Neuronal stem cell (in vitro differentiated cells): ENCODE data around the gene CRBN.

Source experiments
- DNase-seq: peaks from one replicate; pipeline ENCODE4 v3.0.0-alpha.2; 2013; ENCODE audit warnings: low spot score
- H2AFZ ChIP-seq: one replicate; pipeline ENCODE4 v1.6.1; 2013; ENCODE audit warnings: mild to moderate bottlenecking, low read length, inconsistent platforms
- H2AK5ac ChIP-seq: 2 replicates; pipeline ENCODE4 v1.6.1; 2013; ENCODE audit warnings: low read depth, mild to moderate bottlenecking, inconsistent platforms, low read length, moderate library complexity, mixed read lengths
- H2BK120ac ChIP-seq: 2 replicates; pipeline ENCODE4 v1.6.1; 2013; ENCODE audit warnings: low read depth, mild to moderate bottlenecking, inconsistent platforms, low read length, moderate library complexity, mixed read lengths
- H2BK12ac ChIP-seq: one replicate; pipeline ENCODE4 v1.6.1; 2013; ENCODE audit warnings: low read length, inconsistent platforms
- H2BK15ac ChIP-seq: 2 replicates; pipeline ENCODE4 v1.6.1; 2013; ENCODE audit warnings: mild to moderate bottlenecking, low read length, inconsistent platforms, mixed read lengths
- H2BK5ac ChIP-seq: one replicate; pipeline ENCODE4 v1.6.1; 2013; ENCODE audit warnings: inconsistent platforms, mild to moderate bottlenecking, low read length, moderate library complexity
- H3K14ac ChIP-seq: one replicate; pipeline ENCODE4 v1.6.1; 2013; ENCODE audit warnings: low read length, inconsistent platforms
- H3K18ac ChIP-seq: 2 replicates; pipeline ENCODE4 v1.6.1; 2013; ENCODE audit warnings: low read length, inconsistent platforms
- H3K23ac ChIP-seq: 2 replicates; pipeline ENCODE4 v1.6.1; 2013; ENCODE audit warnings: low read depth, mild to moderate bottlenecking, mixed read lengths, low read length, inconsistent platforms; ENCODE audit not compliant: poor library complexity
- H3K27ac ChIP-seq: replicated peaks from 3 replicates; pipeline ENCODE4 v1.5.1; 2013; ENCODE audit warnings: low read length, inconsistent platforms
- H3K27me3 ChIP-seq, 3 experiments: 2 replicates each; pipeline ENCODE4 v1.6.1; 2013; ENCODE audit warnings: low read length in 3 of 3, mild to moderate bottlenecking in 2 of 3, inconsistent platforms in 1 of 3, low read depth in 1 of 3, mixed read lengths in 1 of 3, moderate library complexity in 1 of 3; ENCODE audit not compliant: control insufficient read depth in 3 of 3, insufficient read depth in 3 of 3
- H3K36me3 ChIP-seq, 2 donors: replicated peaks in 1 of 2; 2 replicates each; pipeline ENCODE4 v1.6.1; 2013; ENCODE audit warnings: low read length in 2 of 2; ENCODE audit not compliant: control insufficient read depth in 2 of 2, insufficient read depth in 2 of 2
- H3K4ac ChIP-seq: 2 replicates; pipeline ENCODE4 v1.6.1; 2013; ENCODE audit warnings: inconsistent platforms, mild to moderate bottlenecking, low read length, moderate library complexity
- H3K4me1 ChIP-seq, 2 donors: 1 replicate in 1 of 2; 2 replicates in 1 of 2; pipeline ENCODE4 v1.6.1; 2013; ENCODE audit warnings: low read length in 2 of 2, low read depth in 1 of 2; ENCODE audit not compliant: control insufficient read depth in 2 of 2, insufficient read depth in 1 of 2
- H3K4me2 ChIP-seq: one replicate; pipeline ENCODE4 v1.6.1; 2013; ENCODE audit warnings: mild to moderate bottlenecking, low read length, inconsistent platforms; ENCODE audit not compliant: insufficient read depth, poor library complexity, severe bottlenecking
- H3K4me3 ChIP-seq, 2 donors: 2 replicates each; pipeline ENCODE4 v1.5.1; 2013; ENCODE audit warnings: low read length in 2 of 2, mild to moderate bottlenecking in 2 of 2, inconsistent platforms in 1 of 2, moderate library complexity in 1 of 2
- H3K79me1 ChIP-seq: one replicate; pipeline ENCODE4 v1.6.1; 2013; ENCODE audit warnings: low read depth, mild to moderate bottlenecking, inconsistent platforms, low read length, moderate library complexity
- H3K9ac ChIP-seq: one replicate; pipeline ENCODE4 v1.6.1; 2013; ENCODE audit warnings: mild to moderate bottlenecking, low read depth, low read length, inconsistent platforms; ENCODE audit not compliant: poor library complexity
- H3K9me3 ChIP-seq, 2 donors: replicated peaks in 1 of 2; 2 replicates each; pipeline versions ENCODE3 to v1.6.1; 2013; ENCODE audit warnings: low read length in 2 of 2, mild to moderate bottlenecking in 2 of 2, inconsistent platforms in 1 of 2, low read depth in 1 of 2, mixed read lengths in 1 of 2, moderate library complexity in 1 of 2; ENCODE audit not compliant: control insufficient read depth in 2 of 2, insufficient read depth in 1 of 2
- H4K8ac ChIP-seq: one replicate; pipeline ENCODE4 v1.6.1; 2013; ENCODE audit warnings: low read depth, mild to moderate bottlenecking, inconsistent platforms, low read length, moderate library complexity
- H4K91ac ChIP-seq: one replicate; pipeline ENCODE4 v1.6.1; 2013; ENCODE audit warnings: low read length, low read depth, mild to moderate bottlenecking, inconsistent platforms; ENCODE audit not compliant: poor library complexity
- WGBS, 2 donors: extraction: QIAGEN DNeasy Blood & Tissue Kit; methylation state at CpG; one replicate each; pipeline ENCODE4 v1.1.7; 2013; ENCODE audit warnings: missing lambda C conversion rate in 2 of 2, mixed read lengths in 1 of 2; ENCODE audit not compliant: insufficient read length in 2 of 2, insufficient replicate concordance in 1 of 2; ENCODE audit errors: extremely low coverage in 2 of 2; 5-methylcytosine and 5-hydroxymethylcytosine counted together

CRBN gene

GRCh38 chr3:3160826-3161225 is 18.7 kb downstream of the CRBN start:
- no peak for DNase-seq
- Histone ChIP-seq H2AK5ac (no peak overlapping the region), H3K79me1 (no peaks in the 10 kb centered on the region), H2AFZ (no peak overlapping the region), H3K4me2 (no peak overlapping the region), H3K27me3 (no peaks in the 10 kb centered on the region), H3K14ac (no peak overlapping the region), H4K91ac (no peak overlapping the region), H2BK5ac (no peak overlapping the region), H3K36me3 (peaks cover 10 to 95% of the 10 kb centered on the region in 2 donors), H2BK15ac (no peak overlapping the region), H3K9me3 (peaks cover 0 to 17% of the 10 kb centered on the region in 2 donors), H3K4me3 (no peak overlapping the region), H4K8ac (no peak overlapping the region), H3K23ac (no peak overlapping the region), H3K4me1 (no peaks in the 10 kb centered on the region), H3K9ac (no peak overlapping the region), H3K4ac (no peak overlapping the region), H2BK120ac (no peak overlapping the region), H3K27ac (no peak overlapping the region), H3K18ac (no peak overlapping the region), H2BK12ac (no peak overlapping the region)
- WGBS, 2 donors: no CpG with 5 or more reads among the region's 2 CpGs

- H2BK5ac ChIP-seq: no peak overlapping the region
- no peak overlapping the region for H2AFZ ChIP-seq
- no peaks in the 10 kb centered on the region for H3K27me3 ChIP-seq
- H3K27ac ChIP-seq: no peak overlapping the region
- H2BK12ac ChIP-seq: no peak overlapping the region
- no peak overlapping the region for H3K18ac ChIP-seq
- H3K9me3 ChIP-seq: no peaks in the 10 kb centered on the region
- H3K9ac ChIP-seq: no peak overlapping the region
- no peak overlapping the region for H3K23ac ChIP-seq
- no peak overlapping the region for H3K4ac ChIP-seq
- H2BK120ac ChIP-seq: no peak overlapping the region
- WGBS, 2 donors: no CpG with 5 or more reads among the region's 8 CpGs
- H3K14ac ChIP-seq: no peak overlapping the region
- H2AK5ac ChIP-seq: no peak overlapping the region
- no peak overlapping the region for H3K4me3 ChIP-seq
- H4K8ac ChIP-seq: no peak overlapping the region
- no peak for DNase-seq
- no peak overlapping the region for H2BK15ac ChIP-seq
- no peak overlapping the region for H4K91ac ChIP-seq
- H3K4me2 ChIP-seq: no peak overlapping the region
- no peaks in the 10 kb centered on the region for H3K79me1 ChIP-seq
- H3K36me3 ChIP-seq: peaks cover 4 to 95% of the 10 kb centered on the region in 2 donors
- no peaks in the 10 kb centered on the region for H3K4me1 ChIP-seq
Observed at GRCh38 chr3:3157484-3157883, 22.0 kb downstream of the CRBN start.

GRCh38 chr3:3154879-3155610 is 24.4 kb downstream of the CRBN start:
- H4K91ac ChIP-seq: no peak overlapping the region
- H4K8ac ChIP-seq: no peak overlapping the region
- H3K14ac ChIP-seq: no peak overlapping the region
- H3K79me1 ChIP-seq: no peaks in the 10 kb centered on the region
- H3K4ac ChIP-seq: no peak overlapping the region
- no peak overlapping the region for H3K27ac ChIP-seq
- H3K18ac ChIP-seq: no peak overlapping the region
- H3K27me3 ChIP-seq: no peaks in the 10 kb centered on the region
- no peak overlapping the region for H3K4me2 ChIP-seq
- DNase-seq: no peak
- no peak overlapping the region for H3K9ac ChIP-seq
- H3K9me3 ChIP-seq: no peaks in the 10 kb centered on the region
- H3K4me3 ChIP-seq: no peak overlapping the region
- WGBS, 2 donors: no CpG with 5 or more reads among the region's 5 CpGs
- H2BK5ac ChIP-seq: no peak overlapping the region
- H2BK15ac ChIP-seq: no peak overlapping the region
- no peak overlapping the region for H2AFZ ChIP-seq
- no peaks in the 10 kb centered on the region for H3K4me1 ChIP-seq
- peaks cover 6 to 98% of the 10 kb centered on the region in 2 donors for H3K36me3 ChIP-seq
- no peak overlapping the region for H2BK12ac ChIP-seq
- H3K23ac ChIP-seq: no peak overlapping the region
- no peak overlapping the region for H2AK5ac ChIP-seq
- no peak overlapping the region for H2BK120ac ChIP-seq

- Histone ChIP-seq H3K27me3 (no peaks in the 10 kb centered on the region), H4K91ac (no peak overlapping the region), H3K27ac (no peak overlapping the region), H2BK15ac (no peak overlapping the region), H4K8ac (no peak overlapping the region), H3K4me1 (no peaks in the 10 kb centered on the region), H3K36me3 (peaks cover 8 to 100% of the 10 kb centered on the region in 2 donors), H3K9ac (no peak overlapping the region), H2AK5ac (no peak overlapping the region), H3K79me1 (no peaks in the 10 kb centered on the region), H2AFZ (no peak overlapping the region), H3K4me2 (no peak overlapping the region), H2BK5ac (no peak overlapping the region), H2BK120ac (no peak overlapping the region), H3K18ac (no peak overlapping the region), H2BK12ac (no peak overlapping the region), H3K4ac (no peak overlapping the region), H3K23ac (no peak overlapping the region), H3K14ac (no peak overlapping the region), H3K9me3 (no peaks in the 10 kb centered on the region), H3K4me3 (no peak overlapping the region)
- WGBS, 2 donors: no CpG with 5 or more reads among the region's 1 CpG
- no peak for DNase-seq
Observed at GRCh38 chr3:3151513-3151912, 28.0 kb downstream of the CRBN start.
